ENCODE measurements around the gene INPP5A.
"Not testable (repeated sequence)": the region's sequence is repeated elsewhere in the genome, so short reads cannot be mapped to it uniquely, and the experiment has no call there.

The INPP5A gene

GRCh38 chr10:132503581-132504421 is 33.8 kb upstream of the INPP5A start:
- no peak for DNase-seq (ENCODE audit: low read depth)

- no peak for DNase-seq (ENCODE audit: low read depth)
Measured at GRCh38 chr10:132504501-132505272, 32.9 kb upstream of the INPP5A start.

GRCh38 chr10:132505546-132505945 is 32.0 kb upstream of the INPP5A start:
- DNase-seq (ENCODE audit: low read depth), result not testable (repeated sequence)

- no peak for DNase-seq (ENCODE audit: low read depth)
Measured at GRCh38 chr10:132506711-132507408, 30.7 kb upstream of the INPP5A start.

- no peak for DNase-seq (ENCODE audit: low read depth)
Measured at GRCh38 chr10:132507409-132507955, 30.1 kb upstream of the INPP5A start.

- DNase-seq (ENCODE audit: low read depth), result no peak
Measured at GRCh38 chr10:132507956-132508490, 29.6 kb upstream of the INPP5A start.

- no peak for DNase-seq (ENCODE audit: low read depth)
Measured at GRCh38 chr10:132508581-132509443, 28.8 kb upstream of the INPP5A start.

GRCh38 chr10:132509506-132510173 is 27.9 kb upstream of the INPP5A start:
- DNase-seq (ENCODE audit: low read depth), result no peak

- DNase-seq (ENCODE audit: low read depth), result no peak
Measured at GRCh38 chr10:132510174-132510611, 27.4 kb upstream of the INPP5A start.

- DNase-seq (ENCODE audit: low read depth), result no peak
Measured at GRCh38 chr10:132511121-132512051, 26.2 kb upstream of the INPP5A start.

- DNase-seq (ENCODE audit: low read depth), result no peak
Measured at GRCh38 chr10:132512052-132512442, 25.5 kb upstream of the INPP5A start.

- no peak for DNase-seq (ENCODE audit: low read depth)
Measured at GRCh38 chr10:132512693-132513345, 24.8 kb upstream of the INPP5A start.

GRCh38 chr10:132514821-132515520 is 22.6 kb upstream of the INPP5A start:
- DNase-seq (ENCODE audit: low read depth), result no peak

GRCh38 chr10:132515811-132516726 is 21.5 kb upstream of the INPP5A start:
- DNase-seq (ENCODE audit: low read depth), result no peak

- DNase-seq (ENCODE audit: low read depth), result no peak
Measured at GRCh38 chr10:132516771-132517725, 20.5 kb upstream of the INPP5A start.

All from stimulated activated CD8-positive, alpha-beta memory T cell treated with anti-CD3 and anti-CD28 coated beads, Interleukin-12 subunit alpha, Interleukin-12 subunit beta, amount 100 ng/mL, for 4 hours (primary cell).